HG02840 (cell line): ENCODE data around the gene RNF225.
"Not testable (repeated sequence)": the region's sequence is repeated elsewhere in the genome, so short reads cannot be mapped to it uniquely, and the experiment has no call there.

ENCODE experiments used
- ATAC-seq: cut with Tn5 transposase; IDR thresholded peaks from one replicate; pipeline ENCODE4 v1.9.1; 2021; ENCODE audit warnings: mild to moderate bottlenecking, moderate library complexity, moderate number of reproducible peaks; ENCODE audit not compliant: unreplicated experiment, low FRiP score

The RNF225 gene

DNA sequence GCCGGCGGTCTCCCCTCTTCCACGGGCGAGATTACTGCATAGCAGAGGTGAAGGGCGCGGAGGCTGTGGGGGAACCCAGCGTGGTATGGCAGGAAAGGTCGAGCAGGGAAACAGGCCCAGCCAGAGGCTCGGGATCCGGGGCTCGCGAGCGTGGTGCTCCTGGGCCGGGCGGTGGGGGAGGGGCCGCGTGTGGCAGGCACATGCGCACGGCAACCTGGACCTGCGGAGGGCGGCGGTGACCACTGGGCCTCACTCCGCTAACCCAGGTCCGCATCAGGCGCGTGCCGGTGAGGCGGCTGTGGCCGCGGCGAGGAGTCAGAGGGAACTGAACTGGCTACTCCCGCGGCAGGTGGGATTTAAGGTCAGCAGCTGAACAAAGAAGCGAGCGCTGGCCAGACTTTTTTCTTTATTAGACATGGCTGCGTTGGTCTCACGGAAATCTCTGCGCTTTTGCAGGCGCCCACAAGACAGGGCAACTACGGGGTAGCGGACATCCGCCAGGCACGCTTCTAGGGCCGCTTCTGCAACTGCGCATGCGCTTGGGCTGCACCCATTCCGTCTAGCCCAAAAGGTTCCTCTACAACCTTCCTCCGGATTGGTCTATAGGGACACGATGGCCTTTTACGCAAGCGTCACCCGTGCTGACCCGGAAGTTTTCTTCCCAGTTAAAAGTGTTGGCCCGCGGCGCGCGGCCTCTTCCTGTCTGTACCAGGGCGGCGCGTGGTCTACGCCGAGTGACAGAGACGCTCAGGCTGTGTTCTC, 8.7 kb upstream of the RNF225 start, which contains the start of gene RPS5:
Gene RPS5 (plus strand): TSS at position 694 of the 762 bp plus-strand sequence. CDS start 869 bp downstream, outside the sequence.
- ATAC-seq: peak; percentile 86

DNA sequence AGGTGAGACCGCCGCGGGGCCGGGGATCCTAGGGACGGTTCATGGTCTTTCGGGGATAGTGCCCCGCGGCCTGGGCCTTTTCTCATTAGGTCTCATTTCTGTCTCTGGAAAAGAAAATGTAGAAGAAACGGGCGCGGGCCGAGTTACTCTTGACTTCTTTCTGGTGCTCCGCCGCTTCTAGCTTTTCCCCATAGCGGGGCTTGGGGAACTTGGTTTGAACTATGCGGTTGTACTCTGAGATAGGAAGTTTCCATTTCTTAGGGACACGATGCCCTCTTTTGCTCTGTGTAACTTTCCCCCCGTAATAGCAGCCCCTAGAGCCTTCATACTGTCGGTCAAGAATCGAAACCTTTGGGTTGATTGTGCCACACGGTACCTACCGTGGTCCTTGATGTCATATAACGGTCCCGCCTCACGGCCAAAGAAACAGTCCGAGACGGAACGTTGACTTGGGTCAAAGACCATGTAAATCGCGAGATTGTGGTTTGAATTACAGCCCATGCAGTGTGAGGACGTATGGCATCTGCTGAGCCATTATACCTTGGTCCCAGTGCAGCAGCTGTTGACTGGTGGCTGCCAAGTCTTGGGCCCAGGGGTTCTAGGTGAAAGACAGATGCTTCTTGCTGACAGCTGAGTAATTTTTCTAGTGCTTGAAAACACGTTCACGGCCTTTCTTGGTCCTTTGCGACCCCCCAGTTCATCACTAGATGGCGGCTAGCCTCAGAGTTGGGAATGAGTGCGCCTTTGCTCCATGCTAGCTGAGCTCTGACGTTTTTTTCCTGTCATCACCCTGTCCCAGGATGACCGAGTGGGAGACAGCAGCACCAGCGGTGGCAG, 7.9 kb upstream of the RNF225 start:
- ATAC-seq: no peak

- no peak for ATAC-seq
Measured at GRCh38 chr19:58388175-58388526, 7.3 kb upstream of the RNF225 start.

DNA sequence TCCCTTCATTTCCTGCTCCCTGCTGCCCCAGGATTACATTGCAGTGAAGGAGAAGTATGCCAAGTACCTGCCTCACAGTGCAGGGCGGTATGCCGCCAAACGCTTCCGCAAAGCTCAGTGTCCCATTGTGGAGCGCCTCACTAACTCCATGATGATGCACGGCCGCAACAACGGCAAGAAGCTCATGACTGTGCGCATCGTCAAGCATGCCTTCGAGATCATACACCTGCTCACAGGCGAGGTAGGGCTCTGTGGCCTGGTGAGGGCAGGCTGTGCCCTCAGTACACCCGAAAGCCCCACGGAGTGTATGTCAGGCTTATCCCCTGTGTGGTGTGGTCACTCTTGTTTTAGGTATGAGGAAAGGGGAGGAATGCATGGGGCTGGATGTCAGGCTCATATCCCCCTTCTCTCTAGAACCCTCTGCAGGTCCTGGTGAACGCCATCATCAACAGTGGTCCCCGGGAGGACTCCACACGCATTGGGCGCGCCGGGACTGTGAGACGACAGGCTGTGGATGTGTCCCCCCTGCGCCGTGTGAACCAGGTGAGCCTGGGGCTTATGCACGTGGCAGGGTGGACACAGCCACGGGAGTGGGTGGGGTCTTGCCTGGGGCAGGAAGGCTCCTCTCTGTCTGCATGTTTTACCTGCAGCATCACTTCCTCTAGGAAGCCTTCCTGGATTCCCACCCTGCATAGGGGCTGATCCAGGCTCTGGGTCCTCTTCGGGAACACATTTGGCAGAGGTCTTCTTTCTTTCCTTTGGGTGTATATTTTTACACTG, 2.3 kb upstream of the RNF225 start:
- ATAC-seq: no peak

- no peak for ATAC-seq
Measured at GRCh38 chr19:58393725-58394033, 1.8 kb upstream of the RNF225 start.

GRCh38 chr19:58394821-58395219, 636 bp upstream of the RNF225 start:
- no peak for ATAC-seq

GRCh38 chr19:58395979-58396627, 647 bp downstream of the RNF225 start:
- ATAC-seq: no peak

DNA sequence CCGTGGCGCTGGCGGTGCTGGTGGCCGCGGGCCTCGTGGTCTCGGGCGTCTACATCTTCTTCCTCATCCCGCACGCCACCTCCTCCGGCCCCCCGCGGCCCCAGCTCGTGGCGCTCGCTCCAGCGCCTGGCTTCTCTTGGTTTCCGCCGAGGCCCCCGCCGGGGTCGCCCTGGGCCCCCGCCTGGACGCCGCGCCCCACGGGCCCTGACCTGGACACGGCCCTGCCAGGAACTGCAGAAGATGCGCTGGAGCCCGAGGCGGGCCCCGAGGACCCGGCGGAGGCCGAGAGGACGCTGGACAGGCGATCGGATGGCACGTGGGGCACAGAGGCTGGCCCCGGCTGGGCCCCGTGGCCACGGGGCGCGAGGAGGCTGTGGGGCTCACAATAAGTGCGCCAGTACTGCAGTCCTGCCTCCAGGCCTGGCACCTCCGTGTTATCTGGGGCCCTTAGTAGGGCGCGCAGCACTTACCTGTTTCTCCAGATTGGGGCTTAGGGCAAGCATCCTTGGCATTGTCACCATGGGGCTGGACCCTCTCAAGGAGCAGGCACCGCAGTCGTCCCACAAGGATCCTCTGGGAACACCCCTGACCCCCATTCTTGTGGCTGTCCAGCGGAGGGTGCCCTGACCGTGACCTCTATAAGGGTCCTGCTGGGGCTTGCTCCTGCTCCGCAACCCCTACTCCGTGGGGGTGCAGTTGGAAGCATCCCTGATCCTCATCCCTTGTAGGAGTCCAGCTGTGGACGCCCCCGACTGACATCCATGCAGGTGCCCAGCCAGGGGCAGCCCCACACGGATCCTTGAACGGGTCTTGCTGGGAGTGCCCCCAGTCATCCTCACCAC, 1.5 kb downstream of the RNF225 start:
- ATAC-seq: no peak

DNA sequence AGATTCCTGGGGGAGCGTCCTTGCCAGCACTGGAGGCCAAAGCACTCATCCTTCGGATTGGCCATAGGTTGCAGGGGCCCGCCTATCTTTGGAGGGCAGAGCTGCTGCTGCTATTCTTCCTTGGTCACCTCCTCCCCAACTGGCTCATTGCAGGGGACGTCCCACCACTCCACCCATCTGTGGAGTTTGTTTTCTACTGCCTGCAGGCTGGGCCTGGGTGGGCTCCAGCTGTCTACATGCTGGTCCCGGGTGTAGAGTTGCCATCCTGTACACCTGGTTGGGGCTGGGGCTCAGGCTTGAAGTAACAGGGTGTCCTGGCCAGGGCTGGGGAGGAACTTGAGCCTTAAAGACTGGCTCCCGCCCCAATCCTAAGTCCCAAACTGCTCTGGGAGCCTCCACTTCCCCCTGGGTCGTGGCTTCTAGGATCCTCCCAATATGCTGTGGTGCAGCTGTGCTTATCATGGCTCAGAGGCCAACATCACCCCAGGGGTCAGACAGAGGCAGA, 2.1 kb downstream of the RNF225 start:
- no peak for ATAC-seq

DNA sequence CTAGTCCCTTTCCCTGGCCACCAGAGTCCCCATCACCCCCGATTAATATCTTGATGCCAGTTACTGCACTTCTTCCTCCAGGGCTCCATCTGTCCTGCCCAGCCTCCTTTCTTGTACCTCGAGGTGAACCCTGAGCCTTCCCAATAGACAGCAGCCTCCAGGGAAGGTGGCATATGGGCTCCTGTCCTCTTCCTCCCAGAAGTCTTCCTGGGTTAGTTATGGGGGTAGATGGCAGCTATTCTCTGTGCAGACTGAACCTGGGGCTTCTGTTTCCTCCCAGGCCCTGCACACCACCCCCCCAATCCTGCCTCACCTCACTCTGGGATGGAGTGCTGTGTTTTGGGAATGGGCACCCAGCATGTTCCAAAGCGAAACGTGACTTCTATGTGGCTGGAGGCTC, 2.6 kb downstream of the RNF225 start:
- ATAC-seq: no peak

DNA sequence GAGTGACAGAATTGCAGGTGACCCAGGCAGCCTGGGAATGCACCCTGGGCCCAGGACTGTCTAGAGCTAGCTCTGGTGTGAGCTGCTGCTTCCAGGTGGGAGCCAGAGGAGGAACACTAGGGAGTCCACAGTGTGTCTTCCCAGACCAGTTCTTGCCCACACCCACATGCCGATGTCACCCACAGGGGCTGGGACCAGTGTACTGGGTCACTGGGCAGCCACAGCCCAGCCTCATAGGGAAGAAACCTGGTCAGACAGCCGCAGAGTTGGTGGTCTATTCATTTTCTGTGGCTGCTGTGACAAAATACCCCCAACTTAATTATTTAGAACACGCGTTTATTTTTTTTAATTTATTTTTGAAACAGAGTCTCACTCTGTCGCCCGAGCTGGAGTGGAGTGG, 3.1 kb downstream of the RNF225 start:
- ATAC-seq: no peak

DNA sequence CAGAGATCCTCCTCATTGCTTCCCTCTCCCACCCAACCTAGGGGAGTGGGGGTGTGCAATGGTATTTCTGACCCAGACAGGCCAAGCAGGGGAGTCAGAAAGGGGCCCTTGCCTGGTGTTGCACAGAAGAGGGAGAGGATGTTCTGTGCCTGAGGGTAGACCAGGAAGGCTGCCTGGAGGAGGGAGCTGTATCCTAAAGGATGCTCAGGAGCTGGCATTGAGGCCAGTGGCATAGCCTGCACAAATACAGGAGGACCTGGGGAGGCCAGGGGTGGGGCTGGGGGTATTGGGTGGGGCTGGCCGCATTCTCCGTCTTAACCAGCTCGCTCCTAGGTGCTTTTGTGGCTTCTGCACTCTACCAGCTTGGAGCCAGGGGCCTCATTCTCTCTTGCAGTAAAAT, 4.4 kb downstream of the RNF225 start:
- no peak for ATAC-seq

- no peak for ATAC-seq
Measured at GRCh38 chr19:58400316-58400915, 5.0 kb downstream of the RNF225 start.

DNA sequence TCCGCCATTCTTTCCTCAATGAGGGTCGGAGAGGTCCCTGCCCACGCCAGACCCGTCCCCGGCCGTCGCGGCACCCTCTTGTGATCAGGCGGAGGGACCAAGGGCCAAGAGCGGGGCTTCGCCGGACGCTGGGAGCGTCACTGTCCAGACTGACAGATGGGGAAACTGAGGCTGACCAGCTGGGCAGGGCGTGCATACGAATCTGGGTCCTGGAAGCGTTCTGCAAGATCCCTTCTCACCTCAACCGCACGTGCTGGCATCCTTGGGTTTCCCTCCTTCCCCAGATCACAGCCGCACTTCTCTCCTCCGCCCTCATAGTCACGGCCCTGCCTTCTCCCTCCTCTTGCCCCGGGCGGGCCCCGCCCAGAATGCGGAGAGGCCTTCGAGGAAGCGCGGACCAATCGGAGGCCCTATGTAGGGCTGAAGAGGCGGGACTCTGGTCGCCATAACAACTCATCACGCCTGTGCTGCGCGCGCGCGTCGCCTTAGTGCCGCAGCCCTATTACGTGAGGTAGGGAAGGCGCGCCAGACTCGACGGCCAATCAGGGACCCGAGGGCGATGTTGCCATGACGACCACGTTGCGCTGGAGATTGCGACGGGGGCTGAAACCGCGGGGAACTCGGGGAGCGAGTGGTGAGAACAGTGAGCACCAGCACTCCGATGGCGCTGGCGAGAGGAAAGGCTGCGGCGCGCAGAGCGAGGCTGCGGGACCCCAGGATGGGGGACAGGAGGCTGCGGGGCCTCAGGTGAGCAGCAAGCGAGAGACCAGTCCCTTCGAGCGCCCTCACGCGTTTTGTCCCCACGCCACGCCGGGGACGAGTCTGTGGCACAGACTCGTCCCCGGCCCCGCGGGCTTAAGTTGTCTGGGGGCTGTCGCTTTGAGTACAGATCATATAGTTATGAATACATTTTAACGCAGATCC, 5.7 kb downstream of the RNF225 start:
- peak; percentile 98 for ATAC-seq

DNA sequence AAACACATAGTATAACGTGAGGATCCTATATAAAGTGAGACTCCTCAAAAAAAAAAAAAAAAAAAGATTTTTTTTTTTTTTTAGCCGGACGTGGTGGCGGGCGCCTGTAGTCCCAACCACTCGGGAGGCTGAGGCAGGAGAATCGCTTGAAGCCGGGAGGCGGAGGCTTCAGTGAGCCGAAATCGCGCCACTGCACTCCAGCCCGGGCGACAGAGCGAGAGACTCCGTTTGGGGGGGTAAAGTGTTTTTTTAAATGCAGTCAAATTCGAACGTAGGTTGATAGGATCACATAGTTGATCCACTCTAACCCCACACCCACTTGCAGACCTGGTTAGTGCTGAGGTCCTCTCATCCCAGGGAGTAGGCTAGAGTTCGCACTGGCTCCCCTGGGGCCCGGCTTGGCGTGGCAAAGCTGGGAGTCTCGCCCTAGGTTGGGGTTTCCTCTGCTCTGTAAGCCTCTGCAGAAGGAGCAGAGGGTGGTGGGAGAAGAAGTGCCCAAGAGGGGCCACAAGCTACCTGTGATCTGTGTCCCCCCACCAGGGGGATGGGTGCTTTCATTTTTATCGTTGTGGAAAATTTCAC, 6.5 kb downstream of the RNF225 start:
- no peak for ATAC-seq

DNA sequence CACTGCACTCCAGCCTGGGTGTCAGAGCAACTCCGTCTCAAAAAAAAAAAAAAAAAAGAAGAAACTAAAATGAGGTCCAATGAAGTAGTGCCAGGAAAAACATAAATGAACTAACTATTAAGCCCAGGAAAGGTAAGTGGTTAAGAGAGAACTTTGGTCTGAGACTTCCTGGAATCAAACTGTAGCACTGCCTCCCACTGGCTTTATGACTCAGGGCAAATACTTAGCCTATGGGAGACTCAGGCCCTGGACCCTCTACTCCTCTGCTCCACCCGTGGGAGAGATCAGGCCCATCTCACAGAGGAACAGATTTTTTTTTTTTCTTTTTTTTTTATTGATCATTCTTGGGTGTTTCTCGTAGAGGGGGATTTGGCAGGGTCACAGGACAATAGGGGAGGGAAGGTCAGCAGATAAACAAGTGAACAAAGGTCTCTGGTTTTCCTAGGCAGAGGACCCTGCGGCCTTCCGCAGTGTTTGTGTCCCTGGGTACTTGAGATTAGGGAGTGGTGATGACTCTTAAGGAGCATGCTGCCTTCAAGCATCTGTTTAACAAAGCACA, 8.5 kb downstream of the RNF225 start:
- not testable (repeated sequence) for ATAC-seq

DNA sequence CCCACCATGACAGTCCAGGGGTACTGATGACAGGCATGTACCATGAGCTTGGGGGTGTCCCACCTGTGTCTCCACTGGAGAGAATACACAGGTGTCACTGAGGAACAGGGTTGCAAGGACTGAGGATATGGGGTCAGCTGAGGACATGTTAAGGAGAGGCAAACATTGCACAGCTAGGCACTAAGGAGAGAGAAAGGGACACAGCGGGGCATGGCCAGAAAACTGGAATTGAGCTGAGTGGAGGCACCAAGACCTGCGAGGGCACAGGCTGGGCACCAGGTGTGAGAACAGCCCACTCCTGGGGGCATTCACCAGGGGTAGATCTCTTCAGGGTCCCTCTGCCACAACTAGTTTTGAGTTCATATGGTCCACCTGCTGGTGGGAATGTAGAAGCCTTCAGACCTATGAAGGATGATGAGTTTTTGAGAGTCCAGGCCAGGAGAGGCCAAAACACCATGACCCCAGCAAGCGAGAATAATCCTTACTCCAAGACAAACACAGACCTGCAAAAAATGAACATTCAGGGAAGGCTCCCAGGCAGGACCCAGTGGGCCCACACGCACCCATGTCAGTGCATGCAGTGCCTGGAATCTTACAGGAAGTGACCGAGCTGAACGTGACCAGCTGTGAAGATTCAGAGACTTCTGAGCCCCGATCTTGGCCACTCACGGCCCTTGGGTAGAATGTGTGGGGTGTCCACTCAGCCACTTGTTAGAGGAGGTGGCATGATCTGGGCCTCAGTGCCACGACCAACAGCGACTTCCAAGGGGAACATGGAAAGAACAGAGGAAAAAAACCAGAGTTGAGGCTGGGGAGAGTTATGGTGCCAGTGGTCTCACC, 11.6 kb downstream of the RNF225 start:
- no peak for ATAC-seq
